B cell (primary cell): ENCODE data around the gene TRHDE.

Source experiments
- CTCF ChIP-seq: fragments of 200-600 bp; IDR thresholded peaks from one replicate; pipeline ENCODE4 v1.8.0; 2022; ENCODE audit warnings: antibody characterized with exemption, mild to moderate bottlenecking
- EZH2 ChIP-seq: IDR thresholded peaks from 2 replicates; pipeline ENCODE4 v1.6.1; 2012; ENCODE audit warnings: borderline replicate concordance, low read depth, mild to moderate bottlenecking, moderate library complexity, low read length; ENCODE audit not compliant: insufficient read depth, poor library complexity, severe bottlenecking

GRCh38 chr12:72304751-72305150, 32.6 kb downstream of the TRHDE start:
- TF ChIP-seq CTCF (no peak), EZH2 (no peak)
